ENCODE data around the gene RAB6B.

DNA sequence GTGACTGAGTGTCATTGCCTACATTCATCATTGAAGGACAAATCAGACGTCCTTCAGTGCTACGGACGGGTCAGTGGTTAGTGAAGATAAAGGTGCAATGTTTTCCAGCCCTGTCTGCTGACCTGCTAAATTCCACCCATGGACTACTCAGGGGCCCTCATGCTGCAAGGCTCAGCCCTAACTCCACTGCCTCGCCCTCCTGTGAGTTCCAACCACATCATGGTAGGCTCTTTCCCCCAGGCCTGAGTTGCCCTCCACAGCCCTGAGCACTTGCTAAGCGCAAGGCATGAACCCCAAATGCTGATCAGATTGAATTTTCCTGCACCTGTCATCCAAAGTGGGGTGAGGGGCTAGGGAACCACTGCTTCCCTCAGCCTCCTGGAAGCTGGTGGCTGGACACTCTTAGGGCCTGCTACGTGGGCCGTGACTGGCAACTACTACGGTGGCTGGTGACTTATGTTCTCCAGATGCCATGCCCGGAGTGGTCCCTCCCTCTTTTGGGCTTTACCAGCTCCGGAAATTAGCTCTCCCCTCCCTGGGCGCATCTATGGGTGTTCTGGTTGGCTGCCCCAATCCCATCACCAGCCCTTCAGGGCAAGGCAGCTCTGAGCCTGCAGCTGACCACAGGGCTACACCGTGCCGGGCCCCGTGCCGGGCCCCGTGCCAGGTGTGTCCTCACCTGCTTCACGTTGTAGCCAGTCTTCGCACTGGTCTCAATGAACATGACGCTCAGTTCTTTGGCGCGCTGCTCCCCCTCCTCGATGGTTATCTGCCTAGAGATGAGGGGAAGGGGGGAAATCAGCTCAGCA, 58.0 kb downstream of the RAB6B start:
- no peak for TF ChIP-seq EZH2 (IDR thresholded peaks at IDR 0.05; ENCODE audit: low read depth)
- TF ChIP-seq, protein P1, sequence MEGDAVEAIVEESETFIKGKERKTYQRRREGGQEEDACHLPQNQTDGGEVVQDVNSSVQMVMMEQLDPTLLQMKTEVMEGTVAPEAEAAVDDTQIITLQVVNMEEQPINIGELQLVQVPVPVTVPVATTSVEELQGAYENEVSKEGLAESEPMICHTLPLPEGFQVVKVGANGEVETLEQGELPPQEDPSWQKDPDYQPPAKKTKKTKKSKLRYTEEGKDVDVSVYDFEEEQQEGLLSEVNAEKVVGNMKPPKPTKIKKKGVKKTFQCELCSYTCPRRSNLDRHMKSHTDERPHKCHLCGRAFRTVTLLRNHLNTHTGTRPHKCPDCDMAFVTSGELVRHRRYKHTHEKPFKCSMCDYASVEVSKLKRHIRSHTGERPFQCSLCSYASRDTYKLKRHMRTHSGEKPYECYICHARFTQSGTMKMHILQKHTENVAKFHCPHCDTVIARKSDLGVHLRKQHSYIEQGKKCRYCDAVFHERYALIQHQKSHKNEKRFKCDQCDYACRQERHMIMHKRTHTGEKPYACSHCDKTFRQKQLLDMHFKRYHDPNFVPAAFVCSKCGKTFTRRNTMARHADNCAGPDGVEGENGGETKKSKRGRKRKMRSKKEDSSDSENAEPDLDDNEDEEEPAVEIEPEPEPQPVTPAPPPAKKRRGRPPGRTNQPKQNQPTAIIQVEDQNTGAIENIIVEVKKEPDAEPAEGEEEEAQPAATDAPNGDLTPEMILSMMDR (conservative IDR thresholded peaks at IDR 0.05), result no peak

Measured in PC-9 (cell line).